HCT116 (cell line): Measurements from ENCODE around the gene DLG2. TPM values are rescaled to one million over a fixed set of nuclear protein-coding genes. Genes with fewer than 3 reads are reported as not detected.

ENCODE experiments used
- ATAC-seq: fragments of 200-7000 bp; cut with Tn5 transposase; 2 replicates; pipeline ENCODE4 v1.9.1; 2020; ENCODE audit warnings: mild to moderate bottlenecking, moderate library complexity
- BruUV-seq: library from RNA; stranded (reverse); fragments of 400-500 nt; replicated peaks from 2 replicates; lab custom pipeline; 2021; lab: Mats Ljungman, UMichigan
- CTCF ChIA-PET: fragments of 300-600 bp; sonication (Branson Sonifier 250); formaldehyde crosslinking; loops from one replicate; lab custom pipeline; 2021; ENCODE audit warnings: antibody characterized with exemption; lab: Charles Lee
- POLR2A ChIA-PET: fragments of 300-600, 350-600 bp; sonication (Branson Sonifier 250); formaldehyde crosslinking; loops from one replicate; lab custom pipeline; 2021; ENCODE audit warnings: antibody characterized with exemption; lab: Charles Lee
- RAD21 ChIA-PET, 2 experiments: fragments of 300-600 bp; sonication (Branson Sonifier 250); formaldehyde crosslinking; loops; one replicate each; lab custom pipeline; 2023; ENCODE audit warnings: low total read pairs in 2 of 2; ENCODE audit not compliant: uncharacterized antibody in 2 of 2, unreplicated experiment in 2 of 2, low non-redundant PET in 1 of 2; lab: Charles Lee
- DNase-seq: peaks from one replicate; pipeline ENCODE4 v3.0.0-alpha.2; 2010; ENCODE audit warnings: low read depth, low spot score
- H2AFZ ChIP-seq: fragments of 200-600 bp; shearing (Covaris generic), sonication (generic); 2 replicates; pipeline ENCODE4 v1.6.1; 2017; ENCODE audit warnings: low read depth, mixed run types, mixed read lengths, antibody characterized with exemption, low read length; ENCODE audit not compliant: poor library complexity, severe bottlenecking
- H3K27ac ChIP-seq: 2 replicates; pipeline ENCODE4 v1.5.1; 2012; ENCODE audit warnings: low read depth, low read length
- H3K27me3 ChIP-seq: fragments of 200-600 bp; sonication (generic); 2 replicates; pipeline ENCODE4 v1.6.1; 2016; ENCODE audit warnings: mixed run types, low read length, mixed read lengths; ENCODE audit not compliant: insufficient read depth
- H3K36me3 ChIP-seq, 2 experiments: fragments of 200-500 bp in 1 of 2; fragments of 200-600 bp in 1 of 2; sonication (Bioruptor generic) in 1 of 2; sonication (generic) in 1 of 2; 2 replicates each; pipeline versions ENCODE4 v1.5.1 to v1.6.1; 2014 to 2016; ENCODE audit warnings: low read length in 2 of 2, inconsistent platforms in 1 of 2, mixed read lengths in 1 of 2, mixed run types in 1 of 2; ENCODE audit not compliant: insufficient read depth in 2 of 2, control insufficient read depth in 1 of 2
- H3K4me1 ChIP-seq, 2 experiments: fragments of 200-600 bp in 1 of 2; sonication (generic) in 1 of 2; 2 replicates each; pipeline versions ENCODE4 v1.5.1 to v1.6.1; 2012 to 2017; ENCODE audit warnings: low read length in 2 of 2, inconsistent platforms in 1 of 2, mild to moderate bottlenecking in 1 of 2, mixed read lengths in 1 of 2, mixed run types in 1 of 2, moderate library complexity in 1 of 2; ENCODE audit not compliant: insufficient read depth in 2 of 2, control insufficient read depth in 1 of 2
- H3K4me2 ChIP-seq: fragments of 200-600 bp; sonication (generic); 2 replicates; pipeline ENCODE4 v1.6.1; 2017; ENCODE audit warnings: mixed run types, low read length, mixed read lengths
- H3K4me3 ChIP-seq, 2 experiments: fragments of 200-600 bp in 1 of 2; sonication (generic) in 1 of 2; replicated peaks in 1 of 2; 2 replicates each; pipeline ENCODE4 v1.5.1; 2011 to 2016; ENCODE audit warnings: low read length in 2 of 2, control low read depth in 1 of 2, low read depth in 1 of 2, mild to moderate bottlenecking in 1 of 2, mixed read lengths in 1 of 2, mixed run types in 1 of 2
- H3K79me2 ChIP-seq: fragments of 200-600 bp; sonication (generic); 2 replicates; pipeline ENCODE4 v1.6.1; 2017; ENCODE audit warnings: mild to moderate bottlenecking, mixed run types, low read length, moderate library complexity, mixed read lengths; ENCODE audit not compliant: insufficient read depth
- H3K9ac ChIP-seq: fragments of 200-600 bp; sonication (generic); 2 replicates; pipeline ENCODE4 v1.6.1; 2016; ENCODE audit warnings: low read length, mixed read lengths
- H3K9me2 ChIP-seq: fragments of 200-600 bp; sonication (generic), shearing (Covaris generic); 2 replicates; pipeline ENCODE4 v1.6.1; 2017; ENCODE audit warnings: mixed run types, mild to moderate bottlenecking, moderate library complexity; ENCODE audit not compliant: insufficient read depth
- H3K9me3 ChIP-seq, 2 experiments: fragments of 200-500 bp in 1 of 2; fragments of 200-600 bp in 1 of 2; sonication (Bioruptor generic) in 1 of 2; sonication (generic) in 1 of 2; 2 replicates each; pipeline ENCODE4 v1.6.1; 2014 to 2017; ENCODE audit warnings: low read length in 2 of 2, mixed read lengths in 2 of 2, inconsistent platforms in 1 of 2, low read depth in 1 of 2, mild to moderate bottlenecking in 1 of 2, mixed run types in 1 of 2, moderate library complexity in 1 of 2; ENCODE audit not compliant: control insufficient read depth in 1 of 2, insufficient read depth in 1 of 2
- H4K20me1 ChIP-seq: fragments of 200-600 bp; sonication (generic), shearing (Covaris generic); 2 replicates; pipeline ENCODE4 v1.6.1; 2017; ENCODE audit warnings: mixed run types, mild to moderate bottlenecking, moderate library complexity; ENCODE audit not compliant: insufficient read depth
- EGR1 ChIP-seq: IDR thresholded peaks from 2 replicates; pipeline ENCODE4 v1.6.1; 2012; ENCODE audit warnings: low read depth
- EZH2phosphoT487 ChIP-seq: fragments of 200-600 bp; IDR thresholded peaks from 2 replicates; pipeline ENCODE4 v1.6.1; 2018; ENCODE audit warnings: antibody characterized with exemption, borderline replicate concordance
- JUND ChIP-seq: IDR thresholded peaks from 2 replicates; pipeline ENCODE4 v1.6.1; 2012
- POLR2A ChIP-seq: IDR thresholded peaks from 2 replicates; pipeline ENCODE4 v1.7.0; 2011; ENCODE audit warnings: borderline replicate concordance; ENCODE audit not compliant: insufficient read depth, insufficient read length; ENCODE audit errors: extremely low read depth
- SRF ChIP-seq: IDR thresholded peaks from 2 replicates; pipeline ENCODE4 v1.6.1; 2012; ENCODE audit warnings: low read depth
- ZNF274 ChIP-seq: fragments of 200-500 bp; sonication (Bioruptor generic); IDR thresholded peaks from 2 replicates; pipeline ENCODE4 v1.6.1; 2014; ENCODE audit warnings: mild to moderate bottlenecking, low read depth, low read length, inconsistent platforms
- intact Hi-C: fragments of 100-400 bp; cut with micrococcal nuclease; formaldehyde crosslinking; loops from 2 replicates; pipeline ENCODE4 v1.10.0; 2022
- total RNA-seq: library from RNA; stranded (reverse); gene quantifications from one replicate; pipeline ENCODE4 v1.2.1, GENCODE V29; 2021; ENCODE audit not compliant: unreplicated experiment

The DLG2 gene
- total RNA-seq, 1 experiment from 2014 or later: 2.4 TPM

GRCh38 chr11:85525686-85526085, 101.5 kb downstream of the DLG2 start:
- no peak overlapping the region for H2AFZ ChIP-seq
- TF ChIP-seq SRF (no peak), JUND (no peak)
- no peak for ATAC-seq
- RAD21 ChIA-PET: no interaction called here
- intact Hi-C loops: no loop called here
- no TSS peak for BruUV-seq
- CTCF ChIA-PET: no interaction called here
- no peak overlapping the region for H3K9ac ChIP-seq
- no peaks in the 10 kb centered on the region for H3K4me1 ChIP-seq
- POLR2A ChIA-PET: no interaction called here
- H3K9me3 ChIP-seq: no peaks in the 10 kb centered on the region
- no peak overlapping the region for H3K27ac ChIP-seq
- H3K4me2 ChIP-seq: no peak overlapping the region
- H4K20me1 ChIP-seq: no peaks in the 10 kb centered on the region
- H3K9me2 ChIP-seq: no peaks in the 10 kb centered on the region
- H3K79me2 ChIP-seq: no peaks in the 10 kb centered on the region
- no peak for DNase-seq
- H3K36me3 ChIP-seq: no peaks in the 10 kb centered on the region
- H3K4me3 ChIP-seq: no peak overlapping the region
- H3K27me3 ChIP-seq: no peaks in the 10 kb centered on the region

- intact Hi-C loops: no loop called here
- ChIA-PET RAD21 (no interaction called here), POLR2A (no interaction called here), CTCF (no interaction called here)
- Histone ChIP-seq H3K79me2 (no peaks in the 10 kb centered on the region), H3K4me2 (no peak overlapping the region), H3K36me3 (no peaks in the 10 kb centered on the region), H2AFZ (no peak overlapping the region), H3K4me3 (no peak overlapping the region), H3K9me2 (no peaks in the 10 kb centered on the region), H3K4me1 (no peaks in the 10 kb centered on the region), H3K27ac (no peak overlapping the region), H4K20me1 (no peaks in the 10 kb centered on the region), H3K9ac (no peak overlapping the region), H3K27me3 (0 out of 2 replicates have a peak, but pooled peaks cover 8% of the 10 kb centered on the region), H3K9me3 (no peaks in the 10 kb centered on the region)
- DNase-seq (no peak), ATAC-seq (no peak)
- TF ChIP-seq EGR1 (no peak), ZNF274 (no peak), POLR2A (no peak), EZH2phosphoT487 (no peak)
- no TSS peak for BruUV-seq
These were observed 109.9 kb downstream of the DLG2 start for GRCh38 chr11:85517272-85517671.
